HepG2 (cell line): Measurements from ENCODE around the gene INPP5E. TPM values are rescaled to one million over a fixed set of nuclear protein-coding genes. Genes with fewer than 3 reads are reported as not detected.
A peak's percentile ranks its signal among the peaks of the same experiment; 100 is the strongest.

Source experiments
- ATAC-seq: fragments of 200-7000 bp; cut with Tn5 transposase; 3 replicates; pipeline ENCODE4 v1.9.1; 2020; ENCODE audit warnings: mild to moderate bottlenecking, moderate library complexity
- BruUV-seq: library from RNA; stranded (reverse); fragments of 400-500 nt; replicated peaks from 2 replicates; lab custom pipeline; 2021; lab: Mats Ljungman, UMichigan
- CTCF ChIA-PET: fragments of 300-600 bp; formaldehyde crosslinking; extraction: SDS; loops from one replicate; lab custom pipeline; 2021; ENCODE audit warnings: low total read pairs, inconsistent platforms, low intra/inter-chr PET ratio; lab: Yijun Ruan, JAX
- POLR2A ChIA-PET: fragments of 350-600 bp; sonication (Branson Sonifier 250); formaldehyde crosslinking; loops from one replicate; lab custom pipeline; 2020; ENCODE audit warnings: antibody characterized with exemption, inconsistent platforms; lab: Yijun Ruan, JAX
- DNase-seq: peaks from one replicate; pipeline ENCODE4 v3.0.0-alpha.2; 2015; ENCODE audit warnings: low spot score
- FAIRE-seq: peaks from 3 replicates; lab custom pipeline; 2011; peaks lifted over from hg19 to GRCh38; lab: Jason Lieb, UNC
- H2AFZ ChIP-seq: one replicate; pipeline ENCODE4 v1.6.1; 2011; ENCODE audit warnings: low read length, inconsistent platforms
- H3K27ac ChIP-seq: fragments of 300-600 bp; 3 replicates; pipeline ENCODE4 v1.8.0; 2011; ENCODE audit warnings: mixed run types, mild to moderate bottlenecking, mixed read lengths, low read length, inconsistent platforms; ENCODE audit not compliant: insufficient read depth; ENCODE audit errors: extremely low read length
- H3K27me3 ChIP-seq, 2 experiments: fragments of 200-600 bp in 1 of 2; 2 replicates in 1 of 2; 3 replicates in 1 of 2; pipeline versions ENCODE4 v1.6.0 to v1.8.0; 2011; ENCODE audit warnings: low read length in 2 of 2, mild to moderate bottlenecking in 2 of 2, moderate library complexity in 2 of 2, inconsistent platforms in 1 of 2; ENCODE audit not compliant: insufficient read depth in 2 of 2, control insufficient read depth in 1 of 2
- H3K36me3 ChIP-seq, 2 experiments: fragments of 200-600 bp in 1 of 2; replicated peaks in 1 of 2; 2 replicates in 1 of 2; 3 replicates in 1 of 2; pipeline versions ENCODE4 v1.5.1 to v1.8.0; 2011; ENCODE audit warnings: low read length in 2 of 2, inconsistent platforms in 1 of 2; ENCODE audit not compliant: insufficient read depth in 2 of 2, control insufficient read depth in 1 of 2
- H3K4me1 ChIP-seq: 2 replicates; pipeline ENCODE4 v1.5.1; 2012; ENCODE audit warnings: low read length, inconsistent platforms; ENCODE audit not compliant: insufficient read depth
- H3K4me2 ChIP-seq: 2 replicates; pipeline ENCODE4 v1.6.0; 2011; ENCODE audit warnings: low read depth, low read length, inconsistent platforms
- H3K4me3 ChIP-seq, 3 experiments: fragments of 200-600 bp in 1 of 3; sonication (generic), shearing (Covaris generic) in 1 of 3; replicated peaks in 1 of 3; 2 replicates each; pipeline ENCODE4 v1.5.1; 2011 to 2016; ENCODE audit warnings: low read length in 3 of 3, inconsistent platforms in 2 of 3, low read depth in 2 of 3, mild to moderate bottlenecking in 2 of 3, control low read depth in 1 of 3, mixed read lengths in 1 of 3; ENCODE audit not compliant: insufficient read depth in 1 of 3
- H3K79me2 ChIP-seq: one replicate; pipeline ENCODE4 v1.6.1; 2011; ENCODE audit warnings: low read length, inconsistent platforms; ENCODE audit not compliant: insufficient read depth
- H3K9ac ChIP-seq: 2 replicates; pipeline ENCODE4 v1.6.0; 2011; ENCODE audit warnings: mild to moderate bottlenecking, low read depth, low read length, inconsistent platforms; ENCODE audit not compliant: insufficient read depth
- H3K9me3 ChIP-seq: 2 replicates; pipeline ENCODE4 v1.5.1; 2012; ENCODE audit warnings: mild to moderate bottlenecking, low read length
- H4K20me1 ChIP-seq: 2 replicates; pipeline ENCODE4 v1.6.0; 2011; ENCODE audit warnings: inconsistent platforms, mild to moderate bottlenecking, low read length, moderate library complexity; ENCODE audit not compliant: insufficient read depth
- AKNA ChIP-seq: sonication (generic); formaldehyde crosslinking; IDR thresholded peaks from 2 replicates; pipeline ENCODE4 v1.4.0; 2020; ENCODE audit warnings: missing genetic modification reagents, borderline replicate concordance
- ATF6 ChIP-seq: sonication (generic); formaldehyde crosslinking; conservative IDR thresholded peaks from 2 replicates; pipeline ENCODE4 v1.4.0; 2020; ENCODE audit warnings: missing genetic modification reagents
- CBX1 ChIP-seq: IDR thresholded peaks from one replicate; pipeline ENCODE4 v1.6.1; 2016; ENCODE audit warnings: antibody characterized with exemption, low read depth
- FOXA3 ChIP-seq: IDR thresholded peaks from 2 replicates; pipeline ENCODE4 v1.6.1; 2016; ENCODE audit warnings: missing genetic modification reagents, missing compliant biosample characterization
- HMG20A ChIP-seq: IDR thresholded peaks from 2 replicates; pipeline ENCODE4 v1.6.1; 2016; ENCODE audit warnings: borderline replicate concordance
- NCOA5 ChIP-seq: sonication (generic); formaldehyde crosslinking; IDR thresholded peaks from 2 replicates; pipeline ENCODE4 v1.4.0; 2020; ENCODE audit warnings: missing genetic modification reagents
- PBX2 ChIP-seq: IDR thresholded peaks from 2 replicates; pipeline ENCODE4 v1.6.1; 2016; ENCODE audit warnings: control low read depth
- RARA ChIP-seq: IDR thresholded peaks from 2 replicates; pipeline ENCODE4 v1.6.1; 2016; ENCODE audit warnings: missing genetic modification reagents, missing compliant biosample characterization
- SAFB2 ChIP-seq: sonication (generic); formaldehyde crosslinking; IDR thresholded peaks from 2 replicates; pipeline ENCODE4 v1.5.1; 2020; ENCODE audit warnings: missing genetic modification reagents, low read depth, mild to moderate bottlenecking, borderline replicate concordance
- SMAD9 ChIP-seq: sonication (generic); formaldehyde crosslinking; IDR thresholded peaks from 2 replicates; pipeline ENCODE4 v1.5.1; 2020; ENCODE audit warnings: mild to moderate bottlenecking, missing genetic modification reagents
- SRSF1 ChIP-seq: fragments of 200-400 bp; formaldehyde crosslinking; optimal IDR thresholded peaks from 2 replicates; pipeline ENCODE3; 2017; ENCODE audit warnings: mild to moderate bottlenecking, low read depth, low read length, moderate library complexity
- TCF7 ChIP-seq: sonication (generic); IDR thresholded peaks from 2 replicates; pipeline ENCODE4 v1.6.1; 2016; ENCODE audit warnings: antibody characterized with exemption, low read depth
- ZBTB1 ChIP-seq: sonication (generic); formaldehyde crosslinking; IDR thresholded peaks from 2 replicates; pipeline ENCODE4 v1.4.0; 2020; ENCODE audit warnings: missing genetic modification reagents, borderline replicate concordance
- ZMAT3 ChIP-seq: sonication (generic); formaldehyde crosslinking; conservative IDR thresholded peaks from 2 replicates; pipeline ENCODE4 v1.7.0; 2021; ENCODE audit warnings: missing genetic modification reagents
- ZNF230 ChIP-seq: sonication (generic); formaldehyde crosslinking; IDR thresholded peaks from 2 replicates; pipeline ENCODE4 v1.4.0; 2020; ENCODE audit warnings: mild to moderate bottlenecking, missing genetic modification reagents
- ZNF451 ChIP-seq: sonication (generic); formaldehyde crosslinking; IDR thresholded peaks from 2 replicates; pipeline ENCODE4 v1.5.0; 2020; ENCODE audit warnings: mild to moderate bottlenecking, missing genetic modification reagents
- ZNF589 ChIP-seq: sonication (generic); formaldehyde crosslinking; conservative IDR thresholded peaks from 2 replicates; pipeline ENCODE4 v1.8.0; 2022; ENCODE audit warnings: mild to moderate bottlenecking, moderate library complexity, missing genetic modification reagents
- ZNF709 ChIP-seq: sonication (generic); formaldehyde crosslinking; IDR thresholded peaks from 2 replicates; pipeline ENCODE4 v1.5.0; 2020; ENCODE audit warnings: mild to moderate bottlenecking, missing genetic modification reagents
- ZNF749 ChIP-seq: sonication (generic); formaldehyde crosslinking; IDR thresholded peaks from 2 replicates; pipeline ENCODE4 v1.8.0; 2022; ENCODE audit warnings: mild to moderate bottlenecking, missing genetic modification reagents, moderate library complexity, borderline replicate concordance
- WGBS: methylation state at CpG from one replicate; pipeline ENCODE4 v1.1.6; 2017; ENCODE audit warnings: low lambda C conversion rate; 5-methylcytosine and 5-hydroxymethylcytosine counted together
- in situ Hi-C: cut with HindIII; loops from 2 replicates; pipeline ENCODE4 v1.10.0; 2017; ENCODE audit warnings: low pct_unique_long_range_greater_than_20kb; ENCODE audit not compliant: extremely low pct_ligation_motif_present
- intact Hi-C: fragments of 100-400 bp; cut with micrococcal nuclease; formaldehyde crosslinking; loops from one replicate; pipeline ENCODE4 v1.10.0; 2022; ENCODE audit not compliant: unreplicated experiment
- polyA plus RNA-seq, 8 experiments: library from polyadenylated mRNA; depleted of rRNA in 3 of 8; stranded (reverse) in 7 of 8; unstranded in 1 of 8; fragments of >200 nt; fragmentation: Illumina TruSeq in 4 of 8; extraction: Trizol in 4 of 8; gene quantifications; 2 replicates each; pipeline versions ENCODE4 v1.2.1 to v1.2.3, GENCODE V29; 2011 to 2016; ENCODE audit warnings: low read depth in 4 of 8, missing spikeins in 1 of 8, mixed read lengths in 1 of 8; ENCODE audit not compliant: insufficient read depth in 1 of 8
- total RNA-seq, 5 experiments: library from RNA; depleted of rRNA; stranded (reverse); fragments of >200 nt; fragmentation: Illumina TruSeq; extraction: Trizol; gene quantifications; 2 replicates each; pipeline ENCODE4 v1.2.3, GENCODE V29; 2016; ENCODE audit warnings: low read depth in 1 of 5

The INPP5E gene
- total and polyA plus RNA-seq, 2 of the 13 experiments (the other 11 are each of a cell fraction or from before 2014, with no cell fraction given), result 5.5 TPM

GRCh38 chr9:136442265-136442664, 2.6 kb upstream of the INPP5E start:
- H2AFZ ChIP-seq, result no peak overlapping the region
- no peak for DNase-seq
- H3K4me3 ChIP-seq, result no peak overlapping the region
- H3K79me2 ChIP-seq, result peaks cover 18% of the 10 kb centered on the region
- BruUV-seq, result no TSS peak
- FAIRE-seq, result no peak
- in situ Hi-C loops (loop anchor here (5.0 kb wide), 1 partner anchor 35 kb away; no protein-coding TSS in a partner anchor), intact Hi-C loops (no loop called here)
- 58% methylated on average over 2 of the region's 5 CpGs for WGBS
- peak overlapping the region; percentile 76 for H3K27ac ChIP-seq
- H3K9me3 ChIP-seq, result no peaks in the 10 kb centered on the region
- ATAC-seq, result peak; percentile 9
- no peak overlapping the region for H3K9ac ChIP-seq
- peaks cover 23 to 54% of the 10 kb centered on the region in 2 experiments; a peak in 4 of 5 replicates for H3K36me3 ChIP-seq
- CTCF ChIA-PET, result no interaction called here
- POLR2A ChIA-PET, result interaction anchor here (1.1 kb wide), 1 partner anchor 97 kb away, joined by 3 read pairs; no protein-coding TSS in a partner anchor
- H4K20me1 ChIP-seq, result 0 out of 2 replicates have a peak, but pooled peaks cover 2% of the 10 kb centered on the region
- peaks cover 36% of the 10 kb centered on the region for H3K4me1 ChIP-seq
- H3K4me2 ChIP-seq, result no peak overlapping the region
- H3K27me3 ChIP-seq, result no peaks in the 10 kb centered on the region; a peak in 1 of 5 replicates
- TF ChIP-seq TCF7 (no peak), SMAD9 (no peak), RARA (0 out of 2 replicates have a peak, but pooled peaks have one; percentile 1), ZMAT3 (CRISPR knock-in tag) (0 out of 2 replicates have a peak, but pooled peaks have one; percentile 18), SAFB2 (CRISPR knock-in tag) (no peak), SRSF1 (no peak), FOXA3 (CRISPR knock-in tag) (no peak), PBX2 (CRISPR knock-in tag) (no peak), ZNF709 (no peak), NCOA5 (CRISPR knock-in tag) (no peak), ZNF451 (no peak), ZNF230 (CRISPR knock-in tag) (no peak), AKNA (CRISPR knock-in tag) (no peak), HMG20A (CRISPR knock-in tag) (no peak), ATF6 (CRISPR knock-in tag) (no peak), ZNF749 (no peak), ZNF589 (CRISPR knock-in tag) (no peak), CBX1 (no peak), ZBTB1 (CRISPR knock-in tag) (no peak)
